Fibroblast of pulmonary artery (primary cell): ENCODE data around the gene ACVR1C.

Experiments used
- DNase-seq: peaks from one replicate; pipeline ENCODE4 v3.0.0-alpha.2; 2010; ENCODE audit warnings: low read depth
- H3K4me3 ChIP-seq: replicated peaks from 2 replicates; pipeline ENCODE4 v1.5.1; 2011; ENCODE audit warnings: low read depth, mild to moderate bottlenecking, control low read depth, low read length, moderate library complexity
- CTCF ChIP-seq: IDR thresholded peaks from 2 replicates; pipeline ENCODE4 v1.5.1; 2011; ENCODE audit warnings: mild to moderate bottlenecking, control low read depth, low read length, inconsistent platforms; ENCODE audit errors: missing control alignments

ACVR1C gene

GRCh38 chr2:157501026-157501425 lies 127.6 kb downstream of the ACVR1C start:
- no peak overlapping the region for H3K4me3 ChIP-seq
- DNase-seq, result no peak
- no peak for TF ChIP-seq CTCF

GRCh38 chr2:157500334-157500733 lies 128.3 kb downstream of the ACVR1C start:
- no peak for TF ChIP-seq CTCF
- no peak for DNase-seq

GRCh38 chr2:157498483-157498882 lies 130.2 kb downstream of the ACVR1C start:
- no peak overlapping the region for H3K4me3 ChIP-seq
- TF ChIP-seq CTCF, result no peak
- DNase-seq, result no peak

More at GRCh38 chr2:157500334-157500733, 128.3 kb downstream of the ACVR1C start:
- H3K4me3 ChIP-seq, result no peak overlapping the region

- no peak overlapping the region for H3K4me3 ChIP-seq
- TF ChIP-seq CTCF, result peak; percentile 86
- peak; percentile 50 for DNase-seq
These were observed 130.9 kb downstream of the ACVR1C start for GRCh38 chr2:157497638-157498314.

GRCh38 chr2:157492189-157492773 lies 136.4 kb downstream of the ACVR1C start:
- DNase-seq, result peak; percentile 73
- H3K4me3 ChIP-seq, result no peak overlapping the region
- peak; percentile 86 for TF ChIP-seq CTCF

- H3K4me3 ChIP-seq, result no peak overlapping the region
- no peak for DNase-seq
These were observed 138.7 kb downstream of the ACVR1C start for GRCh38 chr2:157489983-157490382.

More at GRCh38 chr2:157489983-157490382, 138.7 kb downstream of the ACVR1C start:
- TF ChIP-seq CTCF, result no peak
